ENCODE results near the gene MAN1A2. TPM values are rescaled to one million over a fixed set of nuclear protein-coding genes. Genes with fewer than 3 reads are reported as not detected.

Gene MAN1A2
- total and polyA plus RNA-seq, 9 of the 15 experiments (the other 6 are each of a cell fraction or from before 2014, with no cell fraction given): 4.2 to 38.4 (median 18.7) TPM

- TF ChIP-seq ATF3 (IDR thresholded peaks at IDR 0.05): peak; percentile 73
- TF ChIP-seq ATF3 (CRISPR knock-in tag; conservative IDR thresholded peaks at IDR 0.05): no peak
- no peak for TF ChIP-seq PHF21A (IDR thresholded peaks at IDR 0.05; ENCODE audit: borderline replicate concordance, low read depth)
- peak; percentile 69 for TF ChIP-seq GABPB1 (CRISPR knock-in tag; IDR thresholded peaks at IDR 0.05)
- TF ChIP-seq POU5F1 (IDR thresholded peaks at IDR 0.05; ENCODE audit: borderline replicate concordance, low read depth, low read length, partially characterized antibody): no peak
- TF ChIP-seq ZKSCAN8 (CRISPR knock-in tag; IDR thresholded peaks at IDR 0.05): peak; percentile 81; the same call in 1 of the 2 replicates
- no peak for TF ChIP-seq ZSCAN32 (CRISPR knock-in tag; IDR thresholded peaks at IDR 0.05)
- TF ChIP-seq TCFL5 (CRISPR knock-in tag; conservative IDR thresholded peaks at IDR 0.05): no peak
- no peak for TF ChIP-seq ZNF764 (CRISPR knock-in tag; IDR thresholded peaks at IDR 0.05; ENCODE audit: low read depth)
- no peak for TF ChIP-seq POLR2G (IDR thresholded peaks at IDR 0.05; ENCODE audit: low read depth, low read length)
- peak; percentile 62 for TF ChIP-seq EP300 (IDR thresholded peaks at IDR 0.05; ENCODE audit: low read length)
- TF ChIP-seq HIVEP1 (CRISPR knock-in tag; IDR thresholded peaks at IDR 0.05): no peak
- TF ChIP-seq ZBTB9 (CRISPR knock-in tag; IDR thresholded peaks at IDR 0.05): 0 out of 2 replicates have a peak, but pooled peaks have one; percentile 43
- TF ChIP-seq LEF1 (IDR thresholded peaks at IDR 0.05): peak; percentile 79
- TF ChIP-seq PBX2 (CRISPR knock-in tag; IDR thresholded peaks at IDR 0.05; ENCODE audit: low read depth): no peak
- TF ChIP-seq PBX2 (tag; conservative IDR thresholded peaks at IDR 0.05; ENCODE audit: low read depth): peak; percentile 69
- TF ChIP-seq MNT (conservative IDR thresholded peaks at IDR 0.05): peak; percentile 54 to 69
- no peak for TF ChIP-seq NKRF (IDR thresholded peaks at IDR 0.05; ENCODE audit: borderline replicate concordance)
- no peak for TF ChIP-seq SIX5 (IDR thresholded peaks at IDR 0.05; ENCODE audit: borderline replicate concordance in 1 of 2, insufficient read depth in 1 of 2, low read depth in 1 of 2, low read length in 2 of 2)
Observed at GRCh38 chr1:117339866-117340700, 27.2 kb upstream of the MAN1A2 start (continued).

Measured in K562 (cell line).